ENCODE data around the gene ID1.

- TF ChIP-seq CTCF (IDR thresholded peaks at IDR 0.05) = no peak
- no peak for TF ChIP-seq ZFX (IDR thresholded peaks at IDR 0.05; ENCODE audit: borderline replicate concordance)
Measured at GRCh38 chr20:31637660-31638059, 32.6 kb downstream of the ID1 start, which contains the start of gene COX4I2.
